ENCODE results near the gene PLAAT2.
"Not testable (repeated sequence)": the region's sequence is repeated elsewhere in the genome, so short reads cannot be mapped to it uniquely, and the experiment has no call there.

PLAAT2 gene

GRCh38 chr11:63550156-63550700, 13.0 kb downstream of the PLAAT2 start:
- H3K36me3 ChIP-seq (replicated peaks); in situ Hi-C loops (cut with MboI; ENCODE audit: low sequenced_read_pairs); DNase-seq (ENCODE audit: low spot score in 2 of 2); H3K4me1 ChIP-seq; H3K4me3 ChIP-seq; H3K27me3 ChIP-seq (ENCODE audit: low read depth); H3K9me3 ChIP-seq: not testable (repeated sequence)

GRCh38 chr11:63549411-63549810, 13.8 kb downstream of the PLAAT2 start:
- no peaks in the 10 kb centered on the region for H3K36me3 ChIP-seq (replicated peaks)
- H3K4me1 ChIP-seq: no peaks in the 10 kb centered on the region
- no peaks in the 10 kb centered on the region; the same call in 1 of the 2 replicates for H3K9me3 ChIP-seq
- DNase-seq (ENCODE audit: low spot score in 2 of 2): no peak
- no peak overlapping the region for H3K4me3 ChIP-seq
- in situ Hi-C loops (cut with MboI; ENCODE audit: low sequenced_read_pairs): no loop called here
- no peaks in the 10 kb centered on the region for H3K27me3 ChIP-seq (ENCODE audit: low read depth)

- DNase-seq (ENCODE audit: low spot score in 2 of 2): no peak
- in situ Hi-C loops (cut with MboI; ENCODE audit: low sequenced_read_pairs): no loop called here
- Histone ChIP-seq H3K27me3 (ENCODE audit: low read depth) (no peaks in the 10 kb centered on the region), H3K36me3 (replicated peaks) (no peaks in the 10 kb centered on the region), H3K4me3 (no peak overlapping the region), H3K9me3 (no peaks in the 10 kb centered on the region; the same call in 1 of the 2 replicates), H3K4me1 (no peaks in the 10 kb centered on the region)
These were observed 15.0 kb downstream of the PLAAT2 start for GRCh38 chr11:63548178-63548577.

- Histone ChIP-seq H3K27me3 (ENCODE audit: low read depth) (no peaks in the 10 kb centered on the region), H3K9me3 (no peaks in the 10 kb centered on the region; the same call in 1 of the 2 replicates), H3K36me3 (replicated peaks) (no peaks in the 10 kb centered on the region), H3K4me1 (no peaks in the 10 kb centered on the region), H3K4me3 (no peak overlapping the region)
- DNase-seq (ENCODE audit: low spot score in 2 of 2): no peak
- in situ Hi-C loops (cut with MboI; ENCODE audit: low sequenced_read_pairs): no loop called here
These were observed 16.1 kb downstream of the PLAAT2 start for GRCh38 chr11:63547061-63547460.

GRCh38 chr11:63543711-63544110, 19.5 kb downstream of the PLAAT2 start:
- H3K4me3 ChIP-seq: no peak overlapping the region
- in situ Hi-C loops (cut with MboI; ENCODE audit: low sequenced_read_pairs): no loop called here
- no peak for DNase-seq (ENCODE audit: low spot score in 2 of 2)
- no peaks in the 10 kb centered on the region; the same call in 1 of the 2 replicates for H3K9me3 ChIP-seq
- H3K36me3 ChIP-seq (replicated peaks): no peaks in the 10 kb centered on the region
- H3K4me1 ChIP-seq: peaks cover 5% of the 10 kb centered on the region
- H3K27me3 ChIP-seq (ENCODE audit: low read depth): no peaks in the 10 kb centered on the region

GRCh38 chr11:63542506-63542905, 20.7 kb downstream of the PLAAT2 start:
- DNase-seq (ENCODE audit: low spot score in 2 of 2); in situ Hi-C loops (cut with MboI; ENCODE audit: low sequenced_read_pairs); H3K9me3 ChIP-seq: not testable (repeated sequence)

GRCh38 chr11:63537293-63538101, 25.7 kb downstream of the PLAAT2 start:
- Histone ChIP-seq H3K27me3 (ENCODE audit: low read depth) (no peaks in the 10 kb centered on the region), H3K4me3 (no peak overlapping the region), H3K4me1 (peaks cover 31% of the 10 kb centered on the region), H3K9me3 (no peaks in the 10 kb centered on the region), H3K36me3 (replicated peaks) (no peaks in the 10 kb centered on the region)
- in situ Hi-C loops (cut with MboI; ENCODE audit: low sequenced_read_pairs): no loop called here
- no peak for DNase-seq (ENCODE audit: low spot score in 2 of 2)

More at GRCh38 chr11:63542506-63542905, 20.7 kb downstream of the PLAAT2 start:
- H3K27me3 ChIP-seq (ENCODE audit: low read depth); H3K4me3 ChIP-seq; H3K4me1 ChIP-seq; H3K36me3 ChIP-seq (replicated peaks): not testable (repeated sequence)

GRCh38 chr11:63536669-63537292, 26.4 kb downstream of the PLAAT2 start, which contains the start of gene PLAAT4:
Gene PLAAT4 (plus strand): TSS chr11:63536808. CDS start chr11:63536869, 61 bp downstream.
- Histone ChIP-seq H3K4me3 (no peak within 1 kb of the TSS), H3K36me3 (replicated peaks) (no peaks in the 10 kb centered on the region), H3K27me3 (ENCODE audit: low read depth) (no peaks in the 10 kb centered on the region), H3K4me1 (peaks cover 37% of the 10 kb centered on the region), H3K9me3 (no peaks in the 10 kb centered on the region)
- no peak for DNase-seq (ENCODE audit: low spot score in 2 of 2)
- in situ Hi-C loops (cut with MboI; ENCODE audit: low sequenced_read_pairs): no loop called here

GRCh38 chr11:63535734-63536133, 27.4 kb downstream of the PLAAT2 start:
- in situ Hi-C loops (cut with MboI; ENCODE audit: low sequenced_read_pairs): no loop called here
- no peak for DNase-seq (ENCODE audit: low spot score in 2 of 2)
- no peaks in the 10 kb centered on the region for H3K9me3 ChIP-seq
- H3K4me1 ChIP-seq: peaks cover 42% of the 10 kb centered on the region
- H3K4me3 ChIP-seq: no peak overlapping the region
- H3K36me3 ChIP-seq (replicated peaks): no peaks in the 10 kb centered on the region
- no peaks in the 10 kb centered on the region for H3K27me3 ChIP-seq (ENCODE audit: low read depth)

- H3K4me3 ChIP-seq: no peak overlapping the region
- no peaks in the 10 kb centered on the region for H3K9me3 ChIP-seq
- H3K27me3 ChIP-seq (ENCODE audit: low read depth): no peaks in the 10 kb centered on the region
- in situ Hi-C loops (cut with MboI; ENCODE audit: low sequenced_read_pairs): loop anchor here (5.0 kb wide), 1 partner anchor 77 kb away; the partner anchor contains the start of gene PLAAT3
- H3K4me1 ChIP-seq: peaks cover 43% of the 10 kb centered on the region
- DNase-seq (ENCODE audit: low spot score in 2 of 2): no peak
- H3K36me3 ChIP-seq (replicated peaks): no peaks in the 10 kb centered on the region
These were observed 28.2 kb downstream of the PLAAT2 start for GRCh38 chr11:63534895-63535461.

GRCh38 chr11:63534076-63534475, 29.1 kb downstream of the PLAAT2 start:
- Histone ChIP-seq H3K4me3 (no peak overlapping the region), H3K27me3 (ENCODE audit: low read depth) (no peaks in the 10 kb centered on the region), H3K4me1 (peaks cover 52% of the 10 kb centered on the region), H3K36me3 (replicated peaks) (no peaks in the 10 kb centered on the region), H3K9me3 (no peaks in the 10 kb centered on the region)
- in situ Hi-C loops (cut with MboI; ENCODE audit: low sequenced_read_pairs): loop anchor here (5.0 kb wide), 1 partner anchor 78 kb away; the partner anchor contains the start of gene PLAAT3
- DNase-seq (ENCODE audit: low spot score in 2 of 2): no peak

- peak; percentile 35 to 53 for DNase-seq (ENCODE audit: low spot score in 2 of 2)
- Histone ChIP-seq H3K4me1 (peaks cover 60% of the 10 kb centered on the region), H3K27me3 (ENCODE audit: low read depth) (no peaks in the 10 kb centered on the region), H3K9me3 (no peaks in the 10 kb centered on the region), H3K4me3 (no peak overlapping the region), H3K36me3 (replicated peaks) (no peaks in the 10 kb centered on the region)
- in situ Hi-C loops (cut with MboI; ENCODE audit: low sequenced_read_pairs): loop anchor here (5.0 kb wide), 1 partner anchor 79 kb away; the partner anchor contains the start of gene PLAAT3
These were observed 30.2 kb downstream of the PLAAT2 start for GRCh38 chr11:63532799-63533475.

- H3K9me3 ChIP-seq: no peaks in the 10 kb centered on the region
- no peaks in the 10 kb centered on the region for H3K36me3 ChIP-seq (replicated peaks)
- peaks cover 68% of the 10 kb centered on the region for H3K4me1 ChIP-seq
- no peak overlapping the region for H3K4me3 ChIP-seq
- in situ Hi-C loops (cut with MboI; ENCODE audit: low sequenced_read_pairs): loop anchor here (5.0 kb wide), 1 partner anchor 80 kb away; the partner anchor contains the start of gene PLAAT3
- no peaks in the 10 kb centered on the region for H3K27me3 ChIP-seq (ENCODE audit: low read depth)
- DNase-seq (ENCODE audit: low spot score in 2 of 2): peak in 1 of 2 experiments; percentile 94
These were observed 31.1 kb downstream of the PLAAT2 start for GRCh38 chr11:63532117-63532516.

All from HAP-1 (cell line).